ENCODE measurements around the gene SMARCA2. TPM values are rescaled to one million over a fixed set of nuclear protein-coding genes. Genes with fewer than 3 reads are reported as not detected.

Gene SMARCA2
- total and polyA plus RNA-seq, 4 donors: 18.8 to 67.0 (median 41.1) TPM

DNA sequence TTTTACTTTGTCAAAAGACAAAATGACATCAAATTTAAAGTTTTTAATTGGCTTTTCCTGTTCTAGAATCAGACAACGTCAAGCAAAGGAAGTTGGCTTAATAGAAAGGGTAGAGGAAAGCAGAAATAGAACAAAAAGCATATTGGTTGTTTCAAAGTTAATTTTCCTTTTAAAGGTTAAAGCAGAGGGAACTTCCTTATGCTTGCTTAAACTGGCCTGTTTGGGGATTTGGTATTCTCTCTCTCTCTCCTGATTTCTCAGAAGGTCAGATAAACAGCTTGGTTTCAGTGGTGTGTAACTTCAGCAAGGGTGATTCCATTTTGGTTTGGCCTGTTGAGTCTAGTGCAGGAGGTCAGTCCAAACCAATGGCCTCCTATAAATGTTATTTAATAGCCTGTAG is 127.1 kb downstream of the SMARCA2 start:
- Histone ChIP-seq H3K36me3 (ENCODE audit: control insufficient read depth in 4 of 4, insufficient read depth in 3 of 4, low read depth in 1 of 4, low read length in 3 of 4) (peaks cover 2 to 13% (median 5%) of the 10 kb centered on the region in 4 donors), H3K4me3 (ENCODE audit: low read depth in 1 of 3, low read length in 3 of 3) (no peak overlapping the region), H3K9ac (ENCODE audit: low read depth in 1 of 2, low read length in 2 of 2) (no peak overlapping the region), H3K27me3 (ENCODE audit: control insufficient read depth in 4 of 4, insufficient read depth in 4 of 4, low read length in 3 of 4) (no peaks in the 10 kb centered on the region), H3K9me3 (ENCODE audit: control insufficient read depth in 4 of 4, low read length in 3 of 4) (no peaks in the 10 kb centered on the region), H3K27ac (ENCODE audit: low read depth in 1 of 2, low read length in 2 of 2) (no peak overlapping the region), H3K4me1 (ENCODE audit: control insufficient read depth in 4 of 4, insufficient read depth in 4 of 4, low read length in 3 of 4) (no peaks in the 10 kb centered on the region)
- no peak for DNase-seq (ENCODE audit: low spot score)
- 68% methylated on average over 1 of the region's 1 CpG for WGBS
- TF ChIP-seq REST (IDR thresholded peaks at IDR 0.05) (no peak), YY1 (IDR thresholded peaks at IDR 0.05) (no peak), HNF4A (conservative IDR thresholded peaks at IDR 0.05) (no peak), SP1 (IDR thresholded peaks at IDR 0.05) (no peak), HNF4G (IDR thresholded peaks at IDR 0.05) (no peak)

DNA sequence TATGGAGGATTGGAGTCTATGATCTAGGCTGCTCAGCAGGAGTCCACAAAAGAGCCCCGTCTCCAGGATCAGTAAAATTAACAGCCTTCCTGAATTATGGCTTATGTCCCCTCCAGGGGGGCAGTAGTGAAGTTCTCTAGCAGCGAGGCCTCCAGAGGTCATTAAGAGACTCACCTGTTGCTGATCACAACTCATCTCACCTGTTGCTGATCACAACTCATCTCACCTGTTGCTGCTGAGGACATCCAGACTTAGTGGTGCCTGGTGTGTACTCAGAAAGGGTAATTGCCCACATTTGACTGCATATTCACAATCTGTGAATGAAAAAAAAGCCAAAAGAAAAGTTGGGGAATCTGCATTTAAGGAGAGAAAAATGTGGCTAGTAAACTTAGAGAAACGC is 129.5 kb downstream of the SMARCA2 start:
- Histone ChIP-seq H3K27me3 (ENCODE audit: control insufficient read depth in 4 of 4, insufficient read depth in 4 of 4, low read length in 3 of 4) (no peaks in the 10 kb centered on the region), H3K9me3 (ENCODE audit: control insufficient read depth in 4 of 4, low read length in 3 of 4) (no peaks in the 10 kb centered on the region), H3K4me3 (ENCODE audit: low read depth in 1 of 3, low read length in 3 of 3) (no peak overlapping the region), H3K9ac (ENCODE audit: low read depth in 1 of 2, low read length in 2 of 2) (no peak overlapping the region), H3K27ac (ENCODE audit: low read depth in 1 of 2, low read length in 2 of 2) (no peak overlapping the region), H3K4me1 (ENCODE audit: control insufficient read depth in 4 of 4, insufficient read depth in 4 of 4, low read length in 3 of 4) (no peaks in the 10 kb centered on the region), H3K36me3 (ENCODE audit: control insufficient read depth in 4 of 4, insufficient read depth in 3 of 4, low read depth in 1 of 4, low read length in 3 of 4) (peaks cover 0 to 5% (median 2%) of the 10 kb centered on the region in 4 donors)
- no peak for DNase-seq (ENCODE audit: low spot score)
- WGBS: over 99% methylated on average over 3 of the region's 3 CpGs
- no peak for TF ChIP-seq REST (IDR thresholded peaks at IDR 0.05)
- no peak for TF ChIP-seq EGR1 (IDR thresholded peaks at IDR 0.05; ENCODE audit: low read depth in 2 of 2)
- no peak for TF ChIP-seq NR2F2 (IDR thresholded peaks at IDR 0.05)
- TF ChIP-seq FOXA2 (IDR thresholded peaks at IDR 0.05): no peak
- no peak for TF ChIP-seq RXRA (IDR thresholded peaks at IDR 0.05)
- no peak for TF ChIP-seq CTCF (IDR thresholded peaks at IDR 0.05; ENCODE audit: low read depth, low read length, missing input control)
- TF ChIP-seq, protein P1, sequence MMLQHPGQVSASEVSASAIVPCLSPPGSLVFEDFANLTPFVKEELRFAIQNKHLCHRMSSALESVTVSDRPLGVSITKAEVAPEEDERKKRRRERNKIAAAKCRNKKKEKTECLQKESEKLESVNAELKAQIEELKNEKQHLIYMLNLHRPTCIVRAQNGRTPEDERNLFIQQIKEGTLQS (IDR thresholded peaks at IDR 0.05): no peak
- no peak for TF ChIP-seq ZBTB33 (IDR thresholded peaks at IDR 0.05)
- TF ChIP-seq GABPA (IDR thresholded peaks at IDR 0.05 in 1 of 2, conservative IDR thresholded peaks at IDR 0.05 in 1 of 2): no peak
- no peak for TF ChIP-seq RAD21 (IDR thresholded peaks at IDR 0.05)
- TF ChIP-seq MAX (IDR thresholded peaks at IDR 0.05): no peak

Data from liver (tissue), 9 donors.